Kidney (tissue), 14 donors: ENCODE data around the gene NAA15. TPM values are rescaled to one million over a fixed set of nuclear protein-coding genes. Genes with fewer than 3 reads are reported as not detected.

Experiments
- DNase-seq, 5 donors: peaks; one replicate each; pipeline ENCODE4 v3.0.0-alpha.2; 2013 to 2020
- FAIRE-seq: peaks from 2 replicates; lab custom pipeline; 2012; peaks lifted over from hg19 to GRCh38; lab: Jason Lieb, UNC
- H3K27ac ChIP-seq, 2 donors: one replicate each; pipeline ENCODE4 v1.7.0; 2013; ENCODE audit warnings: low read depth in 2 of 2, low read length in 2 of 2, inconsistent platforms in 1 of 2
- H3K27me3 ChIP-seq: one replicate; pipeline ENCODE4 v1.7.1; 2013; ENCODE audit warnings: low read length, inconsistent platforms; ENCODE audit not compliant: control insufficient read depth, insufficient read depth
- H3K36me3 ChIP-seq, 3 donors: one replicate each; pipeline versions ENCODE4 v1.7.0 to v1.7.1; 2013; ENCODE audit warnings: low read length in 3 of 3, control low read depth in 1 of 3, inconsistent platforms in 1 of 3; ENCODE audit not compliant: insufficient read depth in 3 of 3, control insufficient read depth in 2 of 3
- H3K4me1 ChIP-seq, 3 donors: one replicate each; pipeline versions ENCODE4 v1.7.0 to v1.7.1; 2013; ENCODE audit warnings: low read length in 3 of 3, inconsistent platforms in 1 of 3, low read depth in 1 of 3; ENCODE audit not compliant: control insufficient read depth in 2 of 3, insufficient read depth in 2 of 3
- H3K4me3 ChIP-seq, 3 donors: one replicate each; pipeline versions ENCODE4 v1.7.0 to v1.8.1; 2013; ENCODE audit warnings: low read length in 3 of 3, control low read depth in 1 of 3, inconsistent platforms in 1 of 3
- H3K9ac ChIP-seq, 3 donors: one replicate each; pipeline versions ENCODE4 v1.7.0 to v1.7.1; 2013; ENCODE audit warnings: low read length in 3 of 3, control low read depth in 1 of 3, inconsistent platforms in 1 of 3
- H3K9me3 ChIP-seq, 3 donors: one replicate each; pipeline versions ENCODE4 v1.7.0 to v1.7.1; 2013; ENCODE audit warnings: low read length in 3 of 3, control low read depth in 1 of 3, inconsistent platforms in 1 of 3; ENCODE audit not compliant: control insufficient read depth in 2 of 3, insufficient read depth in 1 of 3
- CTCF ChIP-seq: IDR thresholded peaks from 3 replicates; pipeline ENCODE4 v1.5.1; 2012; ENCODE audit warnings: mild to moderate bottlenecking, moderate library complexity, borderline replicate concordance; ENCODE audit not compliant: insufficient read depth; ENCODE audit errors: extremely low read depth
- intact Hi-C: fragments of 100-400 bp; cut with DNase I; formaldehyde crosslinking; loops from one replicate; pipeline ENCODE4 v1.11.1; 2022
- polyA plus RNA-seq: library from polyadenylated mRNA; stranded (reverse); fragments of 350-450 nt; fragmentation: Illumina TruSeq; extraction: RNeasy Lipid Tissue Mini Kit (QIAGEN cat#74804); gene quantifications from one replicate; pipeline ENCODE4 v1.2.3, GENCODE V29; 2014; ENCODE audit warnings: low read depth, low replicate concordance; ENCODE audit not compliant: insufficient read depth
- total RNA-seq: library from RNA; stranded (reverse); fragmentation: NEBNext Ultra II Directional; extraction: Animal tissue kit (Norgen Biotek cat#: 25700); gene quantifications from one replicate; pipeline ENCODE4 v1.2.1, GENCODE V29; 2021
- donor health status: control.
- donor health status: control.
- donor health status: control.
- donor health status: control.
- donor health status: control.
- donor health status: DM: yes; HTN: yes; CAD: no.
- donor health status: Normal renal cell carcinoma (clear cell type).

NAA15 gene
- total and polyA plus RNA-seq, 2 donors from 2014 or later, result 7.0 to 38.8 TPM

- no peaks in the 10 kb centered on the region for H3K36me3 ChIP-seq
- FAIRE-seq (no peak), DNase-seq (no peak)
- H3K4me1 ChIP-seq, result peaks cover 0 to 17% (median under 1%) of the 10 kb centered on the region in 3 donors
- no peak for TF ChIP-seq CTCF
- no peaks in the 10 kb centered on the region for H3K27me3 ChIP-seq
- H3K27ac ChIP-seq, result no peak overlapping the region
- intact Hi-C loops, result no loop called here
- H3K9me3 ChIP-seq, result no peaks in the 10 kb centered on the region
- H3K9ac ChIP-seq, result no peak overlapping the region
- no peak overlapping the region for H3K4me3 ChIP-seq
Observed at GRCh38 chr4:139457318-139457717, 156.0 kb downstream of the NAA15 start.

- intact Hi-C loops, result no loop called here
- Histone ChIP-seq H3K4me1 (peaks cover 0 to 14% (median 0%) of the 10 kb centered on the region in 3 donors), H3K27ac (no peak overlapping the region), H3K27me3 (no peaks in the 10 kb centered on the region), H3K9me3 (no peaks in the 10 kb centered on the region), H3K9ac (no peak overlapping the region), H3K36me3 (no peaks in the 10 kb centered on the region), H3K4me3 (no peak overlapping the region)
- TF ChIP-seq CTCF, result no peak
- FAIRE-seq (no peak), DNase-seq (no peak)
Observed at GRCh38 chr4:139458543-139458942, 157.2 kb downstream of the NAA15 start.

GRCh38 chr4:139458999-139459398 lies 157.7 kb downstream of the NAA15 start:
- H3K27me3 ChIP-seq, result no peaks in the 10 kb centered on the region
- no peaks in the 10 kb centered on the region for H3K36me3 ChIP-seq
- intact Hi-C loops, result no loop called here
- no peak for TF ChIP-seq CTCF
- no peak for FAIRE-seq
- no peaks in the 10 kb centered on the region for H3K9me3 ChIP-seq
- no peak overlapping the region for H3K4me3 ChIP-seq
- no peak overlapping the region for H3K9ac ChIP-seq
- DNase-seq, result no peak
- H3K4me1 ChIP-seq, result peaks cover 0 to 14% (median 0%) of the 10 kb centered on the region in 3 donors
- H3K27ac ChIP-seq, result no peak overlapping the region

GRCh38 chr4:139460565-139460964 lies 159.3 kb downstream of the NAA15 start:
- FAIRE-seq (no peak), DNase-seq (no peak)
- Histone ChIP-seq H3K36me3 (no peaks in the 10 kb centered on the region), H3K27me3 (no peaks in the 10 kb centered on the region), H3K4me1 (peaks cover 0 to 9% (median 0%) of the 10 kb centered on the region in 3 donors), H3K27ac (no peak overlapping the region), H3K9ac (no peak overlapping the region), H3K4me3 (no peak overlapping the region), H3K9me3 (no peaks in the 10 kb centered on the region)
- no peak for TF ChIP-seq CTCF
- intact Hi-C loops, result no loop called here
